Measurements from ENCODE around the gene ZYG11A. TPM values are rescaled to one million over a fixed set of nuclear protein-coding genes. Genes with fewer than 3 reads are reported as not detected.

ZYG11A gene
- total and polyA plus RNA-seq, 3 donors from 2014 or later: 6.4 to 9.8 (median 8.7) TPM

DNA sequence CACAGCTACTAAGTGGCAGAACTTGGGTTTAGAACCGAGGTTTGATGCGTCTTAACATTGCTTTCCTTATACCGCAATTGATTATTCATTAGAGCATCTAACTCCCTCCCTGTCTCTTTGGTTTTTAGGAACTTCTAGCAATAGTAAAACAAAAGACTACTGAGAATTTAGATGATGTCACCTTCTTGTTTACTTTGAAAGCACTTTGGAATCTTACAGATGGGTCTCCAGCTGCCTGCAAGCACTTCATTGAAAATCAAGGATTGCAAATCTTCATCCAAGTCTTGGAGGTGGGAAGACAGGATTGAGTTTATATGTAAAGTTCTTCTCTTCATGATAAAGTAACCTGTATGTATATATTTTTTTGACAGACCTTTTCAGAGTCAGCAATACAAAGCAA, 35.0 kb downstream of the ZYG11A start:
- no peak for TF ChIP-seq POLR2A (IDR thresholded peaks at IDR 0.05)
- TF ChIP-seq, protein P1, sequence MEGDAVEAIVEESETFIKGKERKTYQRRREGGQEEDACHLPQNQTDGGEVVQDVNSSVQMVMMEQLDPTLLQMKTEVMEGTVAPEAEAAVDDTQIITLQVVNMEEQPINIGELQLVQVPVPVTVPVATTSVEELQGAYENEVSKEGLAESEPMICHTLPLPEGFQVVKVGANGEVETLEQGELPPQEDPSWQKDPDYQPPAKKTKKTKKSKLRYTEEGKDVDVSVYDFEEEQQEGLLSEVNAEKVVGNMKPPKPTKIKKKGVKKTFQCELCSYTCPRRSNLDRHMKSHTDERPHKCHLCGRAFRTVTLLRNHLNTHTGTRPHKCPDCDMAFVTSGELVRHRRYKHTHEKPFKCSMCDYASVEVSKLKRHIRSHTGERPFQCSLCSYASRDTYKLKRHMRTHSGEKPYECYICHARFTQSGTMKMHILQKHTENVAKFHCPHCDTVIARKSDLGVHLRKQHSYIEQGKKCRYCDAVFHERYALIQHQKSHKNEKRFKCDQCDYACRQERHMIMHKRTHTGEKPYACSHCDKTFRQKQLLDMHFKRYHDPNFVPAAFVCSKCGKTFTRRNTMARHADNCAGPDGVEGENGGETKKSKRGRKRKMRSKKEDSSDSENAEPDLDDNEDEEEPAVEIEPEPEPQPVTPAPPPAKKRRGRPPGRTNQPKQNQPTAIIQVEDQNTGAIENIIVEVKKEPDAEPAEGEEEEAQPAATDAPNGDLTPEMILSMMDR (IDR thresholded peaks at IDR 0.05): no peak
- no peaks in the 10 kb centered on the region for H3K4me1 ChIP-seq
- H3K4me3 ChIP-seq: no peak overlapping the region
- 93 to 99% methylated on average over 3 of the region's 3 CpGs for WGBS, 2 donors
- no peak overlapping the region for H3K27ac ChIP-seq
- H3K9me3 ChIP-seq: no peaks in the 10 kb centered on the region
- intact Hi-C loops (cut with DNase I; ENCODE audit: low total_unique reads): no loop called here
- H3K27me3 ChIP-seq: no peaks in the 10 kb centered on the region
- no peak for DNase-seq
- no peaks in the 10 kb centered on the region for H3K36me3 ChIP-seq (ENCODE audit: low read depth, missing control alignments)

GRCh38 chr1:52880206-52880605, 37.6 kb downstream of the ZYG11A start:
- no peak for TF ChIP-seq POLR2A (IDR thresholded peaks at IDR 0.05)
- TF ChIP-seq, protein P1 (IDR thresholded peaks at IDR 0.05): no peak
- no peak overlapping the region for H3K4me3 ChIP-seq
- H3K27ac ChIP-seq: no peak overlapping the region
- no peak for DNase-seq
- no peaks in the 10 kb centered on the region for H3K27me3 ChIP-seq
- WGBS, 2 donors: 96 to 100% methylated on average over 2 of the region's 2 CpGs
- intact Hi-C loops (cut with DNase I; ENCODE audit: low total_unique reads): no loop called here
- no peaks in the 10 kb centered on the region for H3K9me3 ChIP-seq
- no peaks in the 10 kb centered on the region for H3K36me3 ChIP-seq (ENCODE audit: low read depth, missing control alignments)
- H3K4me1 ChIP-seq: no peaks in the 10 kb centered on the region

- no peaks in the 10 kb centered on the region for H3K36me3 ChIP-seq (ENCODE audit: low read depth, missing control alignments)
- H3K4me3 ChIP-seq: no peak overlapping the region
- intact Hi-C loops (cut with DNase I; ENCODE audit: low total_unique reads): no loop called here
- H3K4me1 ChIP-seq: no peaks in the 10 kb centered on the region
- no peaks in the 10 kb centered on the region for H3K9me3 ChIP-seq
- no peak overlapping the region for H3K27ac ChIP-seq
- H3K27me3 ChIP-seq: no peaks in the 10 kb centered on the region
- WGBS, 2 donors: 93 to 94% methylated on average over 4 of the region's 4 CpGs
- no peak for DNase-seq
- no peak for TF ChIP-seq POLR2A (IDR thresholded peaks at IDR 0.05)
- TF ChIP-seq, protein P1 (IDR thresholded peaks at IDR 0.05): no peak
Measured at GRCh38 chr1:52887483-52887882, 44.9 kb downstream of the ZYG11A start.

GRCh38 chr1:52892424-52893215, 50.1 kb downstream of the ZYG11A start:
- DNase-seq: no peak
- no peak for TF ChIP-seq POLR2A (IDR thresholded peaks at IDR 0.05)
- TF ChIP-seq, protein P1 (IDR thresholded peaks at IDR 0.05): no peak
- Histone ChIP-seq H3K27ac (no peak overlapping the region), H3K4me1 (no peaks in the 10 kb centered on the region), H3K9me3 (no peaks in the 10 kb centered on the region), H3K27me3 (no peaks in the 10 kb centered on the region), H3K36me3 (ENCODE audit: low read depth, missing control alignments) (no peaks in the 10 kb centered on the region), H3K4me3 (no peak overlapping the region)
- intact Hi-C loops (cut with DNase I; ENCODE audit: low total_unique reads): no loop called here
- WGBS, 2 donors: 89 to 97% methylated on average over 5 of the region's 5 CpGs

DNA sequence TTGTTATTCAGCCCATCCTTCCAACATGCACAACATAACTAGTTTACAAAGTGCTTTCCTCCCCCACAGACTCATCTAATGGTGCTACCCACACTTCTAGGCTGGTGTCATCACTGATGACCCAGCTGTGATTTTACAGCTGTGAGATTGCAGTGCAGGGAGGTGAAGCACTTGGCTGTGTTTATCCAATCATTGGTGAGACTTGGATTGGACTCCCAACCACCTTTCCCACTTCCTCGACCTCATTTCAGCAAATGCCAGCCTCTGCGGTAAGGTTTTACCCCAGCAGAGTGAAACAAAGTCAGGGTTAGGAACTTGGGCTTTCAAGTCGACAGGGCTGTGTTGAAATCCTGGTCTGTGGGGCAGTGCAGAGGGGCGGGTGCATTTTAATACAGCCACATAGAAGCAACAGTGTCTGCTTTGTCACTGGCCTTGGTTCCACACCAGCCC, 56.9 kb downstream of the ZYG11A start:
- DNase-seq: no peak
- intact Hi-C loops (cut with DNase I; ENCODE audit: low total_unique reads): no loop called here

More for the DNA sequence above, 56.9 kb downstream of the ZYG11A start:
- Histone ChIP-seq H3K9me3 (no peaks in the 10 kb centered on the region), H3K4me3 (no peak overlapping the region), H3K4me1 (no peaks in the 10 kb centered on the region), H3K36me3 (ENCODE audit: low read depth, missing control alignments) (no peaks in the 10 kb centered on the region), H3K27me3 (no peaks in the 10 kb centered on the region), H3K27ac (no peak overlapping the region)
- 51 to 66% methylated on average over 4 of the region's 4 CpGs for WGBS, 2 donors
- no peak for TF ChIP-seq POLR2A (IDR thresholded peaks at IDR 0.05)
- TF ChIP-seq, protein P1 (IDR thresholded peaks at IDR 0.05): no peak
